Kidney capillary endothelial cell (primary cell): ENCODE measurements around the gene CCM2.

ENCODE experiments used
- DNase-seq: peaks from one replicate; pipeline ENCODE4 v3.0.0-alpha.2; 2018; ENCODE audit warnings: low spot score

The CCM2 gene

GRCh38 chr7:45080958-45081669 is 81.1 kb downstream of the CCM2 start:
- DNase-seq: no peak

- no peak for DNase-seq
Measured at GRCh38 chr7:45081670-45081974, 81.6 kb downstream of the CCM2 start.

GRCh38 chr7:45082031-45082830 is 82.2 kb downstream of the CCM2 start:
- DNase-seq: no peak

- no peak for DNase-seq
Measured at GRCh38 chr7:45082831-45083331, 82.9 kb downstream of the CCM2 start.

- DNase-seq: no peak
Measured at GRCh38 chr7:45084336-45084735, 84.3 kb downstream of the CCM2 start.

- DNase-seq: no peak
Measured at GRCh38 chr7:45084901-45085618, 85.1 kb downstream of the CCM2 start.

- DNase-seq: no peak
Measured at GRCh38 chr7:45085619-45086200, 85.7 kb downstream of the CCM2 start.

- no peak for DNase-seq
Measured at GRCh38 chr7:45086331-45087065, 86.5 kb downstream of the CCM2 start.

- DNase-seq: no peak
Measured at GRCh38 chr7:45087301-45088145, 87.5 kb downstream of the CCM2 start.

GRCh38 chr7:45088146-45088701 is 88.2 kb downstream of the CCM2 start:
- no peak for DNase-seq

GRCh38 chr7:45088821-45089340 is 88.9 kb downstream of the CCM2 start, which contains the start of gene NACAD:
Gene NACAD, minus strand, starts transcription at chr7:45088969. Its CDS starts 75 bp downstream, at chr7:45088894.
- DNase-seq: no peak

GRCh38 chr7:45089341-45089891 is 89.4 kb downstream of the CCM2 start:
- DNase-seq: no peak

- no peak for DNase-seq
Measured at GRCh38 chr7:45092100-45092930, 92.3 kb downstream of the CCM2 start.

- DNase-seq: no peak
Measured at GRCh38 chr7:45092931-45093235, 92.9 kb downstream of the CCM2 start.

- no peak for DNase-seq
Measured at GRCh38 chr7:45098983-45099839, 99.2 kb downstream of the CCM2 start.

GRCh38 chr7:45099891-45100760 is 100.1 kb downstream of the CCM2 start:
- DNase-seq: no peak
